Measurements from ENCODE around the gene PEX26.

- no peak for TF ChIP-seq GATA2 (IDR thresholded peaks at IDR 0.05; ENCODE audit: low read depth, low read length)
- no peak for TF ChIP-seq GATA3 (IDR thresholded peaks at IDR 0.05; ENCODE audit: low read depth, low read length)
Observed at GRCh38 chr22:18062421-18062820, 15.4 kb upstream of the PEX26 start.

Measured in SH-SY5Y (cell line).